Activated CD4-positive, alpha-beta T cell treated with anti-CD3 and anti-CD28 coated beads, Interleukin-2, Interleukin-6, amounts not matched to agents 100 ng/mL and 50 ng/mL, durations not matched to agents 16 hours and 8 hours (primary cell): Measurements from ENCODE around the gene SEMA3C.
A peak's percentile ranks its signal among the peaks of the same experiment; 100 is the strongest.

Source experiments
- DNase-seq: peaks from one replicate; pipeline ENCODE4 v3.0.0-alpha.2; 2020

The SEMA3C gene

GRCh38 chr7:80924090-80924489, 5.2 kb upstream of the SEMA3C start:
- no peak for DNase-seq

- DNase-seq, result no peak
Observed at GRCh38 chr7:80923211-80923612, 4.4 kb upstream of the SEMA3C start.

- DNase-seq, result no peak
Observed at GRCh38 chr7:80922253-80923049, 3.6 kb upstream of the SEMA3C start.

- no peak for DNase-seq
Observed at GRCh38 chr7:80921130-80921529, 2.3 kb upstream of the SEMA3C start.

GRCh38 chr7:80918399-80918798, 452 bp downstream of the SEMA3C start:
- peak; percentile 36 for DNase-seq

GRCh38 chr7:80916770-80917741, 1.8 kb downstream of the SEMA3C start:
- no peak for DNase-seq

- DNase-seq, result no peak
Observed at GRCh38 chr7:80910228-80910627, 8.6 kb downstream of the SEMA3C start.

GRCh38 chr7:80908360-80908797, 10.5 kb downstream of the SEMA3C start:
- no peak for DNase-seq

- no peak for DNase-seq
Observed at GRCh38 chr7:80907612-80908011, 11.2 kb downstream of the SEMA3C start.

- DNase-seq, result no peak
Observed at GRCh38 chr7:80907141-80907601, 11.7 kb downstream of the SEMA3C start.

- DNase-seq, result no peak
Observed at GRCh38 chr7:80905334-80905733, 13.5 kb downstream of the SEMA3C start.

GRCh38 chr7:80902716-80903308, 16.0 kb downstream of the SEMA3C start:
- DNase-seq, result no peak

- no peak for DNase-seq
Observed at GRCh38 chr7:80902019-80902418, 16.8 kb downstream of the SEMA3C start.

- no peak for DNase-seq
Observed at GRCh38 chr7:80900583-80901576, 18.0 kb downstream of the SEMA3C start.

GRCh38 chr7:80896906-80897598, 21.8 kb downstream of the SEMA3C start:
- no peak for DNase-seq

GRCh38 chr7:80895056-80895455, 23.8 kb downstream of the SEMA3C start:
- DNase-seq, result no peak

GRCh38 chr7:80891259-80891544, 27.6 kb downstream of the SEMA3C start:
- DNase-seq, result no peak

GRCh38 chr7:80890426-80891258, 28.2 kb downstream of the SEMA3C start:
- DNase-seq, result no peak

- no peak for DNase-seq
Observed at GRCh38 chr7:80889525-80889924, 29.3 kb downstream of the SEMA3C start.

GRCh38 chr7:80885757-80886156, 33.1 kb downstream of the SEMA3C start:
- no peak for DNase-seq
